ENCODE measurements around the gene NUTM2E. TPM values are rescaled to one million over a fixed set of nuclear protein-coding genes. Genes with fewer than 3 reads are reported as not detected.
"Not testable (repeated sequence)": the region's sequence is repeated elsewhere in the genome, so short reads cannot be mapped to it uniquely, and the experiment has no call there.

The NUTM2E gene
- total RNA-seq, 4 donors from 2014 or later, result 0.21 to 0.30 TPM; not detected in 2

GRCh38 chr10:79869439-79870097 lies 43.0 kb downstream of the NUTM2E start:
- H3K9me3 ChIP-seq; H3K27ac ChIP-seq; H3K4me3 ChIP-seq; H3K36me3 ChIP-seq; H3K27me3 ChIP-seq; H3K4me1 ChIP-seq; DNase-seq (ENCODE audit: low spot score in 2 of 2): not testable (repeated sequence)
- WGBS, 2 donors, result 55 to 64% methylated on average over 4 to 5 of the region's 5 CpGs

- H3K27ac ChIP-seq; DNase-seq (ENCODE audit: low spot score in 2 of 2); H3K4me1 ChIP-seq; H3K27me3 ChIP-seq; H3K9me3 ChIP-seq; H3K36me3 ChIP-seq; H3K4me3 ChIP-seq: not testable (repeated sequence)
- WGBS, 2 donors, result 78 to 92% methylated on average over 4 of the region's 4 CpGs
Observed at GRCh38 chr10:79871729-79872128, 45.2 kb downstream of the NUTM2E start.

Other genes starting within 250 kb of the NUTM2E start
- not detected for gene SFTPA1, start 215.8 kb upstream of the NUTM2E start, total RNA-seq
- 1 to 10 TPM in 2 of 4 donors, under 1 TPM in 1, not detected in 1; 0.21 to 2.8 (median 1.4) TPM for gene NUTM2B, start 123.5 kb upstream of the NUTM2E start, total RNA-seq
- 1 to 10 TPM in 2 of 4 donors, not detected in 2; 1.5 to 2.5 TPM for gene SFTPD, start 122.4 kb downstream of the NUTM2E start, total RNA-seq